GM18951 (cell line): Measurements from ENCODE around the gene LMTK3.
"Not testable (repeated sequence)": the region's sequence is repeated elsewhere in the genome, so short reads cannot be mapped to it uniquely, and the experiment has no call there.

Experiments used
- POLR2A ChIP-seq: IDR thresholded peaks from 4 replicates; pipeline ENCODE4 v1.6.1; 2011; ENCODE audit warnings: mild to moderate bottlenecking; ENCODE audit not compliant: insufficient read length, insufficient read depth; ENCODE audit errors: extremely low read depth
- in situ Hi-C: fragments of 300-500 bp; cut with MboI; formaldehyde crosslinking; loops from one replicate; pipeline ENCODE4 v1.12.0; 2022; ENCODE audit warnings: low sequenced_read_pairs, mixed read lengths, inconsistent platforms; ENCODE audit not compliant: unreplicated experiment

The LMTK3 gene

GRCh38 chr19:48497728-48498594 lies 13.7 kb downstream of the LMTK3 start:
- TF ChIP-seq POLR2A, result no peak
- in situ Hi-C loops, result no loop called here

GRCh38 chr19:48496959-48497727 lies 14.5 kb downstream of the LMTK3 start:
- in situ Hi-C loops, result no loop called here
- TF ChIP-seq POLR2A, result no peak

GRCh38 chr19:48495396-48495795 lies 16.2 kb downstream of the LMTK3 start:
- in situ Hi-C loops, result no loop called here
- no peak for TF ChIP-seq POLR2A

GRCh38 chr19:48493718-48494401 lies 17.8 kb downstream of the LMTK3 start:
- TF ChIP-seq POLR2A, result no peak
- in situ Hi-C loops, result no loop called here

- in situ Hi-C loops, result no loop called here
- TF ChIP-seq POLR2A, result peak; percentile 37
Measured at GRCh38 chr19:48492925-48493717, 18.5 kb downstream of the LMTK3 start.

GRCh38 chr19:48491793-48492123 lies 19.9 kb downstream of the LMTK3 start:
- in situ Hi-C loops, result no loop called here
- no peak for TF ChIP-seq POLR2A

- in situ Hi-C loops, result no loop called here
- TF ChIP-seq POLR2A, result no peak
Measured at GRCh38 chr19:48490981-48491792, 20.4 kb downstream of the LMTK3 start.

- in situ Hi-C loops, result no loop called here
- TF ChIP-seq POLR2A, result no peak
Measured at GRCh38 chr19:48489608-48490216, 21.9 kb downstream of the LMTK3 start.

- in situ Hi-C loops, result not testable (repeated sequence)
Measured at GRCh38 chr19:48488478-48488877, 23.2 kb downstream of the LMTK3 start.

GRCh38 chr19:48487948-48488347 lies 23.7 kb downstream of the LMTK3 start:
- in situ Hi-C loops, result no loop called here
- no peak for TF ChIP-seq POLR2A

GRCh38 chr19:48487544-48487943 lies 24.1 kb downstream of the LMTK3 start:
- in situ Hi-C loops, result no loop called here
- no peak for TF ChIP-seq POLR2A

GRCh38 chr19:48486706-48487105 lies 24.9 kb downstream of the LMTK3 start:
- in situ Hi-C loops, result not testable (repeated sequence)
